Cerebellar cortex (tissue), 1 donor: ENCODE data around the gene ADAMTS16.

Experiments
- DNase-seq: peaks from one replicate; pipeline ENCODE4 v3.0.0-alpha.2; 2015; ENCODE audit warnings: low spot score

ADAMTS16 gene

GRCh38 chr5:5344606-5345005 is 204.5 kb downstream of the ADAMTS16 start:
- peak; percentile 17 for DNase-seq

GRCh38 chr5:5347442-5347841 is 207.3 kb downstream of the ADAMTS16 start:
- DNase-seq = peak; percentile 6

GRCh38 chr5:5348135-5348534 is 208.0 kb downstream of the ADAMTS16 start:
- peak; percentile 89 for DNase-seq

GRCh38 chr5:5348576-5348975 is 208.4 kb downstream of the ADAMTS16 start:
- DNase-seq = peak; percentile 83

GRCh38 chr5:5350101-5350500 is 210.0 kb downstream of the ADAMTS16 start:
- no peak for DNase-seq

- DNase-seq = no peak
These were observed 211.3 kb downstream of the ADAMTS16 start for GRCh38 chr5:5351288-5351979.

- no peak for DNase-seq
These were observed 212.5 kb downstream of the ADAMTS16 start for GRCh38 chr5:5352675-5353074.

GRCh38 chr5:5353681-5354080 is 213.6 kb downstream of the ADAMTS16 start:
- DNase-seq = no peak

GRCh38 chr5:5356765-5357164 is 216.6 kb downstream of the ADAMTS16 start:
- no peak for DNase-seq

GRCh38 chr5:5359618-5360017 is 219.5 kb downstream of the ADAMTS16 start:
- DNase-seq = no peak

- no peak for DNase-seq
These were observed 220.3 kb downstream of the ADAMTS16 start for GRCh38 chr5:5360363-5360940.

GRCh38 chr5:5360941-5361520 is 220.9 kb downstream of the ADAMTS16 start:
- no peak for DNase-seq

GRCh38 chr5:5363045-5363444 is 222.9 kb downstream of the ADAMTS16 start:
- DNase-seq = no peak

GRCh38 chr5:5364932-5365331 is 224.8 kb downstream of the ADAMTS16 start:
- DNase-seq = no peak

GRCh38 chr5:5367739-5368138 is 227.6 kb downstream of the ADAMTS16 start:
- no peak for DNase-seq

GRCh38 chr5:5369051-5369605 is 229.0 kb downstream of the ADAMTS16 start:
- DNase-seq = no peak
